ENCODE data around the gene TMEM164. TPM values are rescaled to one million over a fixed set of nuclear protein-coding genes. Genes with fewer than 3 reads are reported as not detected.

TMEM164 gene
- total RNA-seq, 1 donor from 2014 or later, result 76.3 TPM

DNA sequence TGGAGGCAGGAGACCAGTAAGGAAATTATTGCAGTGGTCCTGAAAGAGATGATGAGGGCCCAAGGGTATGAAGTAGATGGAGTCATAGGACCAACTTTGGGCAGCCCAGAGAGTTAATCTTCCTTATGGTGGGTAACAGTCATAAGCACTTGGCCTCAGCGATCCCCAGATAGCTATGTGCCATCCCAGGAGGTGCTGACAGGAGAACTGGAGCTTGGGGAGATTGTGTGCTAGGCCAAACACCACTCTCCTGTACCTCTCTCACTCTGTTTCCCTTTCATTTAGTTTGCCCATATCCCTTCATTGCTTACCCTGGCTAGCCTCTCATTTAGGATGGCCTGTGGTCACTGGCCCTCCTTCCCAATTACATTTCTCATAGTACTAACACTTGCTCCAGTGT, 60.0 kb downstream of the TMEM164 start:
- Mint-ChIP-seq H3K36me3 (peaks cover 20% of the 10 kb centered on the region), H3K4me3 (no peak overlapping the region), H3K27me3 (no peaks in the 10 kb centered on the region), H3K9me3 (no peaks in the 10 kb centered on the region), H3K4me1 (ENCODE audit: unreplicated experiment) (peaks cover 12% of the 10 kb centered on the region), H3K27ac (no peak overlapping the region)
- TF ChIP-seq, protein P1, sequence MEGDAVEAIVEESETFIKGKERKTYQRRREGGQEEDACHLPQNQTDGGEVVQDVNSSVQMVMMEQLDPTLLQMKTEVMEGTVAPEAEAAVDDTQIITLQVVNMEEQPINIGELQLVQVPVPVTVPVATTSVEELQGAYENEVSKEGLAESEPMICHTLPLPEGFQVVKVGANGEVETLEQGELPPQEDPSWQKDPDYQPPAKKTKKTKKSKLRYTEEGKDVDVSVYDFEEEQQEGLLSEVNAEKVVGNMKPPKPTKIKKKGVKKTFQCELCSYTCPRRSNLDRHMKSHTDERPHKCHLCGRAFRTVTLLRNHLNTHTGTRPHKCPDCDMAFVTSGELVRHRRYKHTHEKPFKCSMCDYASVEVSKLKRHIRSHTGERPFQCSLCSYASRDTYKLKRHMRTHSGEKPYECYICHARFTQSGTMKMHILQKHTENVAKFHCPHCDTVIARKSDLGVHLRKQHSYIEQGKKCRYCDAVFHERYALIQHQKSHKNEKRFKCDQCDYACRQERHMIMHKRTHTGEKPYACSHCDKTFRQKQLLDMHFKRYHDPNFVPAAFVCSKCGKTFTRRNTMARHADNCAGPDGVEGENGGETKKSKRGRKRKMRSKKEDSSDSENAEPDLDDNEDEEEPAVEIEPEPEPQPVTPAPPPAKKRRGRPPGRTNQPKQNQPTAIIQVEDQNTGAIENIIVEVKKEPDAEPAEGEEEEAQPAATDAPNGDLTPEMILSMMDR (conservative IDR thresholded peaks at IDR 0.05), result no peak
- DNase-seq (ENCODE audit: extremely low spot score, unreplicated experiment), result no peak

GRCh38 chrX:110066488-110067225, 63.7 kb downstream of the TMEM164 start:
- H3K9me3 Mint-ChIP-seq, result no peaks in the 10 kb centered on the region

DNA sequence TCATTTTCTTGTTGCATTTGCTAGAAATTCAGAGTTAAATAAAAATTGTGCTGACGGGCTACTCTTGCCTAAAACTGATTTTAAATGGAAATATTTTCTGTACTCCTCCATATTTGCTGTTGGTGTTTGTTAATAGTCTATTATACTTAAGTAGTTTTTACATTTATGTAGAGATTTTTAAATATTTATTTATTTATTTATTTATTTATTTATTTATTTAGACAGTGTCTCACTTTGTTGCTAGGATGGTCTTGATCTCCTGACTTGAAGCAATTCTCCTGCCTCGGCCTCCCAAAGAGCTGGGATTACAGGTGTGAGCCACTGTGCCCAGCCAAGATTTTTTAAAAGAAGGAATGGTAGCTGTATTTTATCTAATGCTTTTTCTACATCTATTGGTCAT, 68.1 kb downstream of the TMEM164 start:
- TF ChIP-seq, protein P1 (conservative IDR thresholded peaks at IDR 0.05), result no peak
- Mint-ChIP-seq H3K9me3 (peaks cover 4% of the 10 kb centered on the region), H3K4me3 (no peak overlapping the region), H3K27me3 (no peaks in the 10 kb centered on the region), H3K27ac (no peak overlapping the region), H3K36me3 (peaks cover 29% of the 10 kb centered on the region), H3K4me1 (ENCODE audit: unreplicated experiment) (peaks cover 12% of the 10 kb centered on the region)
- DNase-seq (ENCODE audit: extremely low spot score, unreplicated experiment), result no peak

More at GRCh38 chrX:110066488-110067225, 63.7 kb downstream of the TMEM164 start:
- H3K27ac Mint-ChIP-seq, result no peak overlapping the region
- TF ChIP-seq, protein P1 (conservative IDR thresholded peaks at IDR 0.05), result no peak
- H3K27me3 Mint-ChIP-seq, result no peaks in the 10 kb centered on the region
- peaks cover 14% of the 10 kb centered on the region for H3K36me3 Mint-ChIP-seq
- no peak overlapping the region for H3K4me3 Mint-ChIP-seq
- no peak for DNase-seq (ENCODE audit: extremely low spot score, unreplicated experiment)
- H3K4me1 Mint-ChIP-seq (ENCODE audit: unreplicated experiment), result peaks cover 12% of the 10 kb centered on the region

- Mint-ChIP-seq H3K27ac (no peak overlapping the region), H3K4me1 (ENCODE audit: unreplicated experiment) (peaks cover 8% of the 10 kb centered on the region), H3K9me3 (no peaks in the 10 kb centered on the region), H3K27me3 (no peaks in the 10 kb centered on the region), H3K36me3 (peaks cover 14% of the 10 kb centered on the region), H3K4me3 (no peak overlapping the region)
- TF ChIP-seq, protein P1 (conservative IDR thresholded peaks at IDR 0.05), result no peak
- no peak for DNase-seq (ENCODE audit: extremely low spot score, unreplicated experiment)
These were observed 78.4 kb downstream of the TMEM164 start for GRCh38 chrX:110081320-110081719.

DNA sequence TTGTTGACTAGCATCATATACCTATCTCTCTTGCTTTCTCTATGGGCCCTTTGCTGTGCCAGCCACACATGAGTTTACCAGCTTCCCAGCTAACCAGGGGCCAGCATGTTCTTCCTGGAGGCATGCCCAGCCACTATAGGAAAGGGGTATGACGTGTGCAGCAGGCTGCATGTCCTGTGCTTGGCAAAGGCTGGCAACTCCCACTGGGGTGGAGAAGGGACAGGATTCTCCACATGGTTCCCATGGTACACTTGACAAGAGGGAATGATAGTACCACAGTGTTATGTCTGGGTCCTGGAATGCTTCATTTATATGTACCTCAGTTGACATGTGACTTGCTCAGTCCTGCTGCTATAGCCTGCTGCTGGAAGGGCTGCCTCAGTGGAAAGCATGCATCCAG, 78.8 kb downstream of the TMEM164 start:
- Mint-ChIP-seq H3K27me3 (no peaks in the 10 kb centered on the region), H3K36me3 (peaks cover 11% of the 10 kb centered on the region), H3K4me3 (no peak overlapping the region), H3K4me1 (ENCODE audit: unreplicated experiment) (peaks cover 8% of the 10 kb centered on the region), H3K27ac (no peak overlapping the region), H3K9me3 (no peaks in the 10 kb centered on the region)
- DNase-seq (ENCODE audit: extremely low spot score, unreplicated experiment), result no peak
- TF ChIP-seq, protein P1 (conservative IDR thresholded peaks at IDR 0.05), result no peak

All from type B pancreatic cell (in vitro differentiated cells).